Large intestine (tissue), 3 donors: ENCODE results near the gene MAPK11. TPM values are rescaled to one million over a fixed set of nuclear protein-coding genes. Genes with fewer than 3 reads are reported as not detected.

Source experiments
- DNase-seq, 2 donors: peaks; one replicate each; pipeline versions ENCODE4 v3.0.0 to v3.0.0-alpha.2; 2013
- H3K27ac ChIP-seq: one replicate; pipeline ENCODE4 v1.5.1; 2013; ENCODE audit warnings: low read length
- H3K27me3 ChIP-seq: 2 replicates; pipeline ENCODE4 v1.6.1; 2013; ENCODE audit warnings: low read length; ENCODE audit not compliant: control insufficient read depth, insufficient read depth
- H3K36me3 ChIP-seq: 2 replicates; pipeline ENCODE4 v1.6.1; 2013; ENCODE audit warnings: low read length; ENCODE audit not compliant: control insufficient read depth, insufficient read depth
- H3K4me1 ChIP-seq: one replicate; pipeline ENCODE4 v1.6.1; 2013; ENCODE audit warnings: low read length; ENCODE audit not compliant: control insufficient read depth, insufficient read depth
- H3K4me3 ChIP-seq: one replicate; pipeline ENCODE4 v1.5.1; 2013; ENCODE audit warnings: low read length
- H3K9me3 ChIP-seq: one replicate; pipeline ENCODE4 v1.6.1; 2013; ENCODE audit warnings: mild to moderate bottlenecking, low read depth, low read length, moderate library complexity; ENCODE audit not compliant: control insufficient read depth
- WGBS: methylation state at CpG from one replicate; pipeline ENCODE4 v1.1.5; 2013; ENCODE audit warnings: low lambda C conversion rate; ENCODE audit not compliant: insufficient coverage; 5-methylcytosine and 5-hydroxymethylcytosine counted together
- polyA plus RNA-seq: library from polyadenylated mRNA; unstranded; fragments of 120-200 nt; gene quantifications from one replicate; pipeline ENCODE4 v1.2.1, GENCODE V29; 2013

Gene MAPK11
- polyA plus RNA-seq, 1 donor, result 5.1 TPM

- Histone ChIP-seq H3K27me3 (no peaks in the 10 kb centered on the region), H3K36me3 (peaks cover 4% of the 10 kb centered on the region), H3K27ac (no peak overlapping the region), H3K9me3 (peaks cover 3% of the 10 kb centered on the region), H3K4me1 (peaks cover 4% of the 10 kb centered on the region), H3K4me3 (no peak overlapping the region)
- peak in 1 of 2 donors; percentile 51 for DNase-seq
- WGBS, result no CpG with 5 or more reads among the region's 33 CpGs
These were observed 44.5 kb upstream of the MAPK11 start for GRCh38 chr22:50314455-50315288.

GRCh38 chr22:50314081-50314454 lies 43.9 kb upstream of the MAPK11 start:
- Histone ChIP-seq H3K4me3 (no peak overlapping the region), H3K9me3 (peaks cover 3% of the 10 kb centered on the region), H3K27ac (no peak overlapping the region), H3K4me1 (peaks cover 8% of the 10 kb centered on the region), H3K27me3 (no peaks in the 10 kb centered on the region), H3K36me3 (peaks cover 4% of the 10 kb centered on the region)
- DNase-seq, result no peak
- WGBS, result no CpG with 5 or more reads among the region's 14 CpGs

GRCh38 chr22:50313600-50313999 lies 43.4 kb upstream of the MAPK11 start:
- Histone ChIP-seq H3K27ac (no peak overlapping the region), H3K9me3 (peaks cover 3% of the 10 kb centered on the region), H3K27me3 (no peaks in the 10 kb centered on the region), H3K36me3 (peaks cover 4% of the 10 kb centered on the region), H3K4me3 (no peak overlapping the region), H3K4me1 (peaks cover 9% of the 10 kb centered on the region)
- WGBS, result no CpG with 5 or more reads among the region's 17 CpGs
- DNase-seq, result no peak

- Histone ChIP-seq H3K9me3 (peaks cover 3% of the 10 kb centered on the region), H3K4me1 (peaks cover 12% of the 10 kb centered on the region), H3K27me3 (no peaks in the 10 kb centered on the region), H3K36me3 (peaks cover 4% of the 10 kb centered on the region), H3K4me3 (no peak overlapping the region), H3K27ac (no peak overlapping the region)
- no CpG with 5 or more reads among the region's 7 CpGs for WGBS
- DNase-seq, result no peak
These were observed 42.8 kb upstream of the MAPK11 start for GRCh38 chr22:50313021-50313420.

GRCh38 chr22:50312371-50312770 lies 42.2 kb upstream of the MAPK11 start:
- no peak for DNase-seq
- no peaks in the 10 kb centered on the region for H3K27me3 ChIP-seq
- no CpG with 5 or more reads among the region's 12 CpGs for WGBS

GRCh38 chr22:50311606-50312351 lies 41.6 kb upstream of the MAPK11 start:
- Histone ChIP-seq H3K36me3 (peaks cover 4% of the 10 kb centered on the region), H3K27me3 (no peaks in the 10 kb centered on the region), H3K27ac (no peak overlapping the region), H3K4me1 (peaks cover 15% of the 10 kb centered on the region), H3K4me3 (no peak overlapping the region), H3K9me3 (peaks cover 3% of the 10 kb centered on the region)
- no peak for DNase-seq
- no CpG with 5 or more reads among the region's 23 CpGs for WGBS

More at GRCh38 chr22:50312371-50312770, 42.2 kb upstream of the MAPK11 start:
- Histone ChIP-seq H3K27ac (no peak overlapping the region), H3K9me3 (peaks cover 3% of the 10 kb centered on the region), H3K4me3 (no peak overlapping the region), H3K36me3 (peaks cover 4% of the 10 kb centered on the region), H3K4me1 (peaks cover 15% of the 10 kb centered on the region)

- no CpG with 5 or more reads among the region's 16 CpGs for WGBS
- DNase-seq, result no peak
- no peak overlapping the region for H3K27ac ChIP-seq
- H3K27me3 ChIP-seq, result no peaks in the 10 kb centered on the region
- peaks cover 17% of the 10 kb centered on the region for H3K4me1 ChIP-seq
- H3K36me3 ChIP-seq, result peaks cover 4% of the 10 kb centered on the region
- H3K9me3 ChIP-seq, result peaks cover 3% of the 10 kb centered on the region
- H3K4me3 ChIP-seq, result no peak overlapping the region
These were observed 40.8 kb upstream of the MAPK11 start for GRCh38 chr22:50310949-50311444.

- H3K27me3 ChIP-seq, result no peaks in the 10 kb centered on the region
- DNase-seq, result no peak
- WGBS, result no CpG with 5 or more reads among the region's 21 CpGs
- peaks cover 3% of the 10 kb centered on the region for H3K9me3 ChIP-seq
- H3K4me1 ChIP-seq, result peaks cover 24% of the 10 kb centered on the region
- H3K27ac ChIP-seq, result no peak overlapping the region
- no peak overlapping the region for H3K4me3 ChIP-seq
- H3K36me3 ChIP-seq, result peaks cover 4% of the 10 kb centered on the region
These were observed 40.0 kb upstream of the MAPK11 start for GRCh38 chr22:50310031-50310722.

- DNase-seq, result no peak
- WGBS, result no CpG with 5 or more reads among the region's 7 CpGs
- Histone ChIP-seq H3K36me3 (peaks cover 8% of the 10 kb centered on the region), H3K4me1 (peaks cover 30% of the 10 kb centered on the region), H3K9me3 (peaks cover 3% of the 10 kb centered on the region), H3K27me3 (no peaks in the 10 kb centered on the region), H3K4me3 (no peak overlapping the region), H3K27ac (no peak overlapping the region)
These were observed 39.4 kb upstream of the MAPK11 start for GRCh38 chr22:50309601-50309991.

- Histone ChIP-seq H3K27ac (peak overlapping the region; percentile 22), H3K4me1 (peaks cover 33% of the 10 kb centered on the region), H3K9me3 (peaks cover 3% of the 10 kb centered on the region), H3K36me3 (peaks cover 8% of the 10 kb centered on the region), H3K4me3 (no peak overlapping the region), H3K27me3 (no peaks in the 10 kb centered on the region)
- no CpG with 5 or more reads among the region's 9 CpGs for WGBS
- no peak for DNase-seq
These were observed 38.9 kb upstream of the MAPK11 start for GRCh38 chr22:50308986-50309600.
